IMR-90 (cell line): ENCODE data around the gene NUP42. TPM values are rescaled to one million over a fixed set of nuclear protein-coding genes. Genes with fewer than 3 reads are reported as not detected.
A peak's percentile ranks its signal among the peaks of the same experiment; 100 is the strongest.

ENCODE experiments used
- ATAC-seq: fragments of 200-7000 bp; cut with Tn5 transposase; 2 replicates; pipeline ENCODE4 v1.9.1; 2020; ENCODE audit warnings: low read depth, mild to moderate bottlenecking, moderate library complexity
- Bru-seq: library from RNA; stranded (reverse); fragments of 400-500 nt; gene quantifications from one replicate; lab custom pipeline; 2021; lab: Mats Ljungman, UMichigan
- BruChase-seq, 2 experiments: library from RNA; stranded (reverse); fragments of 400-500 nt; gene quantifications; one replicate each; lab custom pipeline; 2021; lab: Mats Ljungman, UMichigan
- BruUV-seq: library from RNA; stranded (reverse); fragments of 400-500 nt; replicated peaks from 2 replicates; lab custom pipeline; 2021; lab: Mats Ljungman, UMichigan
- CTCF ChIA-PET: fragments of 300-600 bp; formaldehyde crosslinking; extraction: SDS; loops from one replicate; lab custom pipeline; 2021; ENCODE audit warnings: antibody characterized with exemption; lab: Yijun Ruan, JAX
- POLR2A ChIA-PET: fragments of 300-600 bp; sonication (Branson Sonifier 250); formaldehyde crosslinking; loops from one replicate; lab custom pipeline; 2022; ENCODE audit warnings: antibody characterized with exemption; ENCODE audit not compliant: unreplicated experiment; lab: Charles Lee
- DNase-seq: peaks from one replicate; pipeline ENCODE4 v3.0.0; 2013
- H2AFZ ChIP-seq: replicated peaks from 2 replicates; pipeline ENCODE3; 2013; ENCODE audit warnings: low read length, mild to moderate bottlenecking; ENCODE audit not compliant: poor library complexity
- H2AK5ac ChIP-seq: 2 replicates; pipeline ENCODE4 v1.6.1; 2013; ENCODE audit warnings: low read depth, low read length, inconsistent platforms
- H2AK9ac ChIP-seq: replicated peaks from 2 replicates; pipeline ENCODE3; 2013; ENCODE audit warnings: mild to moderate bottlenecking, low read depth, low read length, moderate library complexity; ENCODE audit not compliant: poor library complexity
- H2BK120ac ChIP-seq: 2 replicates; pipeline ENCODE4 v1.6.1; 2013; ENCODE audit warnings: low read depth, low read length, inconsistent platforms
- H2BK15ac ChIP-seq: 3 replicates; pipeline ENCODE4 v1.6.1; 2013; ENCODE audit warnings: low read depth, low read length, inconsistent platforms
- H2BK20ac ChIP-seq: 2 replicates; pipeline ENCODE4 v1.6.1; 2013; ENCODE audit warnings: low read depth, mild to moderate bottlenecking, inconsistent platforms, low read length, moderate library complexity
- H2BK5ac ChIP-seq: 2 replicates; pipeline ENCODE4 v1.6.1; 2013; ENCODE audit warnings: mild to moderate bottlenecking, low read depth, low read length, inconsistent platforms; ENCODE audit not compliant: poor library complexity, severe bottlenecking
- H3K14ac ChIP-seq: replicated peaks from 2 replicates; pipeline ENCODE4 v1.6.1; 2013; ENCODE audit warnings: low read depth, low read length, inconsistent platforms
- H3K18ac ChIP-seq: 2 replicates; pipeline ENCODE4 v1.6.1; 2013; ENCODE audit warnings: low read depth, low read length, control low read depth
- H3K23ac ChIP-seq: 2 replicates; pipeline ENCODE4 v1.6.1; 2013; ENCODE audit warnings: low read depth, low read length, inconsistent platforms
- H3K27ac ChIP-seq: 2 replicates; pipeline ENCODE4 v1.5.1; 2013; ENCODE audit warnings: mild to moderate bottlenecking, control low read depth, low read length; ENCODE audit not compliant: insufficient read depth
- H3K27me3 ChIP-seq: 2 replicates; pipeline ENCODE4 v1.6.1; 2013; ENCODE audit warnings: low read length; ENCODE audit not compliant: control insufficient read depth, insufficient read depth
- H3K36me3 ChIP-seq: 2 replicates; pipeline ENCODE4 v1.6.1; 2013; ENCODE audit warnings: low read length, mixed read lengths; ENCODE audit not compliant: control insufficient read depth, insufficient read depth
- H3K4ac ChIP-seq: 2 replicates; pipeline ENCODE4 v1.6.1; 2013; ENCODE audit warnings: low read depth, low read length, inconsistent platforms
- H3K4me1 ChIP-seq: 2 replicates; pipeline ENCODE4 v1.6.1; 2013; ENCODE audit warnings: low read length, mixed read lengths; ENCODE audit not compliant: control insufficient read depth, insufficient read depth
- H3K4me2 ChIP-seq: 2 replicates; pipeline ENCODE4 v1.6.1; 2013; ENCODE audit warnings: low read depth, mild to moderate bottlenecking, control low read depth, low read length, moderate library complexity
- H3K4me3 ChIP-seq: 2 replicates; pipeline ENCODE4 v1.5.1; 2013; ENCODE audit warnings: low read depth, mild to moderate bottlenecking, control low read depth, low read length, moderate library complexity; ENCODE audit not compliant: insufficient read depth
- H3K56ac ChIP-seq: 2 replicates; pipeline ENCODE4 v1.6.1; 2013; ENCODE audit warnings: low read length, inconsistent platforms; ENCODE audit not compliant: insufficient read depth; ENCODE audit errors: extremely low read depth
- H3K79me1 ChIP-seq, 2 experiments: 2 replicates each; pipeline ENCODE4 v1.6.1; 2013; ENCODE audit warnings: low read length in 2 of 2, inconsistent platforms in 1 of 2, low read depth in 1 of 2
- H3K9ac ChIP-seq: 2 replicates; pipeline ENCODE4 v1.6.1; 2013; ENCODE audit warnings: low read depth, low read length, control low read depth
- H3K9me1 ChIP-seq: 2 replicates; pipeline ENCODE4 v1.6.1; 2013; ENCODE audit warnings: low read length, inconsistent platforms; ENCODE audit not compliant: insufficient read depth
- H3K9me3 ChIP-seq: 2 replicates; pipeline ENCODE4 v1.6.1; 2013; ENCODE audit warnings: low read length; ENCODE audit not compliant: control insufficient read depth, insufficient read depth
- H4K20me1 ChIP-seq: 2 replicates; pipeline ENCODE4 v1.6.1; 2013; ENCODE audit warnings: low read length, inconsistent platforms; ENCODE audit not compliant: insufficient read depth
- H4K5ac ChIP-seq: 2 replicates; pipeline ENCODE4 v1.6.1; 2013; ENCODE audit warnings: mild to moderate bottlenecking, low read depth, low read length, control low read depth
- H4K8ac ChIP-seq, 2 experiments: 2 replicates each; pipeline ENCODE4 v1.6.1; 2013; ENCODE audit warnings: low read depth in 2 of 2, low read length in 2 of 2, control low read depth in 1 of 2, inconsistent platforms in 1 of 2
- H4K91ac ChIP-seq: 2 replicates; pipeline ENCODE4 v1.6.1; 2013; ENCODE audit warnings: low read depth, low read length, inconsistent platforms; ENCODE audit not compliant: insufficient read depth
- CEBPB ChIP-seq: IDR thresholded peaks from 2 replicates; pipeline ENCODE4 v1.6.1; 2012; ENCODE audit warnings: low read depth, low read length, improper control_type of control experiment
- CHD1 ChIP-seq: IDR thresholded peaks from 2 replicates; pipeline ENCODE4 v1.6.1; 2012; ENCODE audit warnings: low read depth, low read length, improper control_type of control experiment
- CTCF ChIP-seq: conservative IDR thresholded peaks from 2 replicates; pipeline ENCODE4 v1.5.1; 2012; ENCODE audit warnings: mild to moderate bottlenecking, low read depth, low read length, improper control_type of control experiment
- ELK1 ChIP-seq: fragments of 150-350 bp; IDR thresholded peaks from 2 replicates; pipeline ENCODE4 v1.6.1; 2016; ENCODE audit warnings: low read depth, mild to moderate bottlenecking, low read length, moderate library complexity, borderline replicate concordance
- MAFK ChIP-seq: IDR thresholded peaks from 2 replicates; pipeline ENCODE4 v1.6.1; 2012; ENCODE audit warnings: low read depth, low read length, improper control_type of control experiment
- MXI1 ChIP-seq: IDR thresholded peaks from 2 replicates; pipeline ENCODE4 v1.6.1; 2012; ENCODE audit warnings: low read depth, mild to moderate bottlenecking, low read length, moderate library complexity, borderline replicate concordance
- NFE2L2 ChIP-seq: fragments of 150-350 bp; IDR thresholded peaks from 2 replicates; pipeline ENCODE4 v1.6.1; 2016; ENCODE audit warnings: low read depth, mild to moderate bottlenecking, low read length
- RCOR1 ChIP-seq: IDR thresholded peaks from 2 replicates; pipeline ENCODE4 v1.6.1; 2012; ENCODE audit warnings: mild to moderate bottlenecking, low read length, improper control_type of control experiment; ENCODE audit not compliant: insufficient replicate concordance
- USF2 ChIP-seq: fragments of 150-350 bp; IDR thresholded peaks from 2 replicates; pipeline ENCODE4 v1.6.1; 2017; ENCODE audit warnings: mild to moderate bottlenecking, antibody characterized with exemption, low read length, low read depth
- WGBS, 2 experiments: methylation state at CpG; one replicate each; pipeline versions ENCODE4 v1.1.5 to v1.1.7; 2013; ENCODE audit warnings: missing lambda C conversion rate in 2 of 2; ENCODE audit not compliant: insufficient read length in 1 of 2; ENCODE audit errors: extremely low coverage in 2 of 2; 5-methylcytosine and 5-hydroxymethylcytosine counted together
- dilution Hi-C: fragments of 300-500 bp; cut with HindIII; formaldehyde crosslinking; loops from one replicate; pipeline ENCODE4 v1.14.3; 2018; ENCODE audit warnings: low sequenced_read_pairs; ENCODE audit not compliant: unreplicated experiment
- in situ Hi-C: fragments of 300-500 bp; cut with MboI; formaldehyde crosslinking; loops from 3 replicates; pipeline ENCODE4 v1.14.3; 2019; ENCODE audit warnings: low sequenced_read_pairs, inconsistent platforms, mixed read lengths
- intact Hi-C: fragments of 100-400 bp; cut with micrococcal nuclease; formaldehyde crosslinking; loops from 2 replicates; pipeline ENCODE4 v1.10.0; 2022
- long read RNA-seq: library from polyadenylated mRNA; unstranded; transcript quantifications from one replicate; pipeline ENCODE4 v2.0.0, GENCODE V29; 2021; ENCODE audit not compliant: unreplicated experiment
- polyA plus RNA-seq, 3 experiments: library from polyadenylated mRNA; depleted of rRNA; stranded (reverse); fragments of >200 nt; gene quantifications; 2 replicates each; pipeline ENCODE4 v1.2.3, GENCODE V29; 2012; ENCODE audit warnings: low replicate concordance in 1 of 3
- total RNA-seq: library from RNA; depleted of rRNA; stranded (reverse); fragments of >200 nt; gene quantifications from 2 replicates; pipeline ENCODE4 v1.2.3, GENCODE V29; 2012; rRNA removed

Gene NUP42
- total RNA-seq (17.2 and 22.6 TPM in 2 replicates), polyA plus RNA-seq (2012; rRNA removed) (15.9 and 17.3 TPM in 2 replicates), Bru-seq, nascent RNA (percentile 79 among the genes with signal in this experiment), BruChase-seq, experiment 1, labeled RNA remaining after a 6-hour chase (percentile 87 among the genes with signal in this experiment), BruChase-seq, experiment 2, labeled RNA remaining after a 2-hour chase (percentile 91 among the genes with signal in this experiment)
- polyA plus RNA-seq (2012; cell fraction: cytosol; rRNA removed), result 5.7 and 7.3 TPM in 2 replicates
- 11.5 and 36.6 TPM in 2 replicates for polyA plus RNA-seq (2012; cell fraction: nucleus; rRNA removed; ENCODE audit: low replicate concordance)
- long read RNA-seq, transcript NUPL2-201 (7 exons, 1,795 nt), result major isoform, 10 of 16 reads
- long read RNA-seq, partial matches to known transcripts, result 0 of 16 reads
- long read RNA-seq, other reads (novel, unspliced or antisense), result 3 of 16 reads

- no peaks in the 10 kb centered on the region for H3K4me1 ChIP-seq
- H2AK9ac ChIP-seq, result peak within 1 kb of the TSS; percentile 77
- in situ Hi-C loops (no loop called here), intact Hi-C loops (loop anchor here (2.0 to 10.0 kb wide), 2 partner anchors 77 to 293 kb away; partner anchors contain the start of genes IGF2BP3 and KLHL7), dilution Hi-C loops (no loop called here)
- H3K9me1 ChIP-seq, result no peaks in the 10 kb centered on the region
- 0 out of 2 replicates have a peak within 1 kb of the TSS, but pooled peaks have one; percentile 25 for H2BK20ac ChIP-seq
- peak within 1 kb of the TSS; percentile 94 for H2BK5ac ChIP-seq
- WGBS, 2 experiments, result 0% methylated on average over 18 of the region's 63 CpGs; no CpG with 5 or more reads in 1 of the 2 experiments
- peak within 1 kb of the TSS; percentile 90 for H4K91ac ChIP-seq
- ATAC-seq (peak; percentile 96), DNase-seq (peak; percentile 100)
- peaks cover 10 to 25% of the 10 kb centered on the region in 2 experiments; a peak in 2 of 4 replicates for H3K79me1 ChIP-seq
- H3K4me2 ChIP-seq, result peak within 1 kb of the TSS; percentile 92
- peak within 1 kb of the TSS; percentile 39; the same call in 1 of the 3 replicates for H2BK15ac ChIP-seq
- peak within 1 kb of the TSS; percentile 68 for H2BK120ac ChIP-seq
- H3K14ac ChIP-seq, result peak within 1 kb of the TSS; percentile 95
- no peaks in the 10 kb centered on the region for H3K27me3 ChIP-seq
- H3K9me3 ChIP-seq, result no peaks in the 10 kb centered on the region
- H3K36me3 ChIP-seq, result no peaks in the 10 kb centered on the region
- peak within 1 kb of the TSS; percentile 92 for H4K5ac ChIP-seq
- ChIA-PET POLR2A (interaction anchor here (0.6 to 0.7 kb wide), 2 partner anchors 21 to 153 kb away, joined by 3 to 10 read pairs; no protein-coding TSS in a partner anchor), CTCF (interaction anchor here (0.6 to 1.0 kb wide), 2 partner anchors 76 to 246 kb away, joined by 3 read pairs; no protein-coding TSS in a partner anchor)
- H2AFZ ChIP-seq, result peak within 1 kb of the TSS; percentile 98
- H3K23ac ChIP-seq, result peak within 1 kb of the TSS; percentile 84
- peak within 1 kb of the TSS; percentile 52 for H3K18ac ChIP-seq
- H3K27ac ChIP-seq, result peak within 1 kb of the TSS; percentile 85
- peak within 1 kb of the TSS; percentile 82 for H3K4me3 ChIP-seq
- peak within 1 kb of the TSS; percentile 94 to 99 for H4K8ac ChIP-seq
- BruUV-seq, result no TSS peak
- H2AK5ac ChIP-seq, result no peak within 1 kb of the TSS
- H3K56ac ChIP-seq, result peak within 1 kb of the TSS; percentile 85
- peak within 1 kb of the TSS; percentile 86 for H3K9ac ChIP-seq
- H4K20me1 ChIP-seq, result no peaks in the 10 kb centered on the region
- H3K4ac ChIP-seq, result peak within 1 kb of the TSS; percentile 90
- TF ChIP-seq ELK1, result no peak
- no peak for TF ChIP-seq CTCF
- TF ChIP-seq MXI1, result peak; percentile 81
- TF ChIP-seq USF2, result peak; percentile 47; the same call in 1 of the 2 replicates
- TF ChIP-seq CEBPB, result 0 out of 2 replicates have a peak, but pooled peaks have one; percentile 20
- TF ChIP-seq CHD1, result no peak
- TF ChIP-seq NFE2L2, result no peak
- no peak for TF ChIP-seq MAFK
- TF ChIP-seq RCOR1, result peak; percentile 43
These were observed at the start of gene NUP42 for GRCh38 chr7:23181684-23182553. NUP42 (plus strand) TSS chr7:23182048; CDS start chr7:23182086, 38 bp downstream.
